Measurements from ENCODE around the gene MTMR3.

- TF ChIP-seq TAF1 (IDR thresholded peaks at IDR 0.05; ENCODE audit: low read depth) (no peak), FOXM1 (IDR thresholded peaks at IDR 0.05; ENCODE audit: borderline replicate concordance, low read depth) (no peak), TEAD4 (IDR thresholded peaks at IDR 0.05) (no peak), REST (IDR thresholded peaks at IDR 0.05; ENCODE audit: low read depth) (no peak)
These were observed 191.2 kb downstream of the MTMR3 start for GRCh38 chr22:30074147-30074546.

Measured in Ishikawa (cell line).